DMS 273 (cell line): Measurements from ENCODE around the gene CEBPB.

Source experiments
- DNase-seq: peaks from one replicate; lab custom pipeline; 2025; ENCODE audit not compliant: unreplicated experiment; lab: John Stamatoyannopoulos, UW

CEBPB gene

DNA sequence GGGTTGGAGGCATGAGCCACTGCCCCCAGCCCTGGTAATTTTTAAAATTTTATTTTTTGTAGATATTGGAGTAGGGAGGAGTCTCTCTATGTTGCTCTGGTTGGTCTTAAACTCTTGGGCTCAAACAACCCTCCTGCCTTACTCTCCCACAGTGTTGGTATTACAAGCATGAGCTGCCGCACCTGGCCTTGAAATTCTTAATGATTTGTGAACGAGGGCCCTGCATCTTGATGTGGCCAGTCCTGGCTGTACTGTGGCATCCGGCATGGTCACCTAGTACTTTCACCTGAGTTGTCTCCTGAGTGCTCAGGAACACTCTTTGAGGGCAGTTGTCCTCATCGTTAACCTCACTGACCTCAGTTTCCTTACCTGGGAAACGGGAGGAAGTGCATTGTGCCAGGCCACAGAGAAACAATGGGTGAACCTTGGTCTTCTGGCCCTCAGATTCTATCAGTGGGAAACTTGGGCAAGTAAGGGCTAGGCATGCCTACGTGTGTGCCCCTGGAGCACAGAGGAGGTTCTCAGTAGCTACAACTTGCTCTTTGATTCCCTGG, 19.5 kb downstream of the CEBPB start:
- DNase-seq, result no peak

DNA sequence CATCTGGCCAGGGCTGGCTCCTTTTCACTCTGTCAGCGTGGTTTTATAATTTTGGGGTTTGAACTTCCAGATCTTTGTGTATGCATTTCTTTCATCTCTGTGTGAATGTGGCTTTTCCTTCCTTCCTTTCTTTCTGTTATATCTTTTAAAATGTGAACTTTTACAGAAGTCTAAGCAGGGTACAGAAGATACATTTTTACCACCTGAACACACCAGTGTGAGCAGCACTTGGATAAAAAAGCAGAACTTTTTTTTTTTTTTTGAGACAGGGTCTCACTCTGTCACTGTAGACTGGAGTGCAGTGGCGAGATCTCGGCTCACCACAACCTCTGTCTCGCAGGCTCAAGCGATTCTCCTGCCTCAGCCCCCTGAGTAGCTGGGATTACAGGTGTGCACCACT, 20.5 kb downstream of the CEBPB start:
- no peak for DNase-seq

DNA sequence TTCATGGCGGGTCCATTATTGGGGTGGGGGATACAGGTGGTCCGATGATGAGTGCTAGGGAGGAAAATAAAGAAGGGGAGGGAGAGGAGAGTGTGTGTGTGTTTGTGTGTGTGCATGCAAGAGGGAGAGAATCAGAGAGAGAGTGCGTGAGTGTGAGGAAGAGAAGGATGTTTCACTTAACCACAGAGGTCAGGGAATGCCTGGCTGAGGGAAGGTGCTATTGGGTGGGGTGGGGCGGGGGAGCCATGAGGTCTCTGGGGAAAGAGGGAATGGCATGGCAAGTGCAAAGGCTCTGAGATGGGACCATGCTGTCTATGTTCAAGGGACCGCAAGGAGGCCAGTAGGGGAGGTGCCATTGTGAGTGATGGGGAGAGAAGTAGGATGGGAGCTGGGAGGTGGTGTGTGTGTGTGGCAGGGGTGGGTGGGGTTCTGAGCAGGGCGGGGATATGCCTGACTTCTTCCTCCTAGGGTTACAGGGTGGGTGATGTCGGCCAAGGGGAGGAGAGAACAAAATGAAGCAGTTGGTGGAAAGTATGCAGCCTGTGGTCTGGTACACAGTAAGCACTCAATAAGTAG, 23.0 kb downstream of the CEBPB start:
- no peak for DNase-seq

DNA sequence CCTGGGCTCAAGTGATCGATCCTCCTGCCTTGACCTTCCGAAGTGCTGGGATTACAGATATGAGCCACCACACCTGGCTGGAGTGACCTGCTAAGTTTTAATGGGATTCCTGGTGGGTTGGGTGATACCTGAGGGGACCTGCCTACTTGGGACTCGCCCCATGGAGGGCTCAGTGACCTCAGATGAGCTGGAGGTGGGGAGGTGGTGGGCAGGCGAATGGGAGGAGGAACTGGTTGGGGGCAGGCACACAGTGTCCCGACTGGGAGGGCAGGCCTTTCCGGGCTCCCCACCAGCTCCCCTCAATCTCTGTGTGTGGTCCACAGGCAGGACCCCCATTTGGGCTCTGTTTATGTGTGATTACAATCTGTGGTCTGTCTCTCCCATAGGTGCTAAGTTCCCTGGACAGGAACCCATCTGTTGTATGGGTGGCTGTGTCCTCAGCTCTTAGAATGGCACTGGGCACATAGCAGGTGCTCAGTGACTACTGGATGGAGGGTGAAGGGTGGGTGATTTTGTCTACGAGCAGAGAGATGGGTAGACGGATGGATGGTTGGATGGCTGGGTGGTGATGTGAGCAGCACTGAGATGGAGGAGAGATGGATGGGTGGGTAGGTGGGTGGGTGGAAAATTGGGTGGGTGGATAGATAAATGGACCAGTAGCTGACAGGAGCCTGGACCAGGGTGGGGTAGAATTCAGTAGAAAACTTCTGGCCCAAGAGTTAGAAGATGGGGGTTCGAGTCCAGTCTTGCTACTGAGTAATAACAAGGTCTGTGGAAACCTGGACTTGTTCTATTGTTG, 23.8 kb downstream of the CEBPB start:
- DNase-seq, result no peak

DNA sequence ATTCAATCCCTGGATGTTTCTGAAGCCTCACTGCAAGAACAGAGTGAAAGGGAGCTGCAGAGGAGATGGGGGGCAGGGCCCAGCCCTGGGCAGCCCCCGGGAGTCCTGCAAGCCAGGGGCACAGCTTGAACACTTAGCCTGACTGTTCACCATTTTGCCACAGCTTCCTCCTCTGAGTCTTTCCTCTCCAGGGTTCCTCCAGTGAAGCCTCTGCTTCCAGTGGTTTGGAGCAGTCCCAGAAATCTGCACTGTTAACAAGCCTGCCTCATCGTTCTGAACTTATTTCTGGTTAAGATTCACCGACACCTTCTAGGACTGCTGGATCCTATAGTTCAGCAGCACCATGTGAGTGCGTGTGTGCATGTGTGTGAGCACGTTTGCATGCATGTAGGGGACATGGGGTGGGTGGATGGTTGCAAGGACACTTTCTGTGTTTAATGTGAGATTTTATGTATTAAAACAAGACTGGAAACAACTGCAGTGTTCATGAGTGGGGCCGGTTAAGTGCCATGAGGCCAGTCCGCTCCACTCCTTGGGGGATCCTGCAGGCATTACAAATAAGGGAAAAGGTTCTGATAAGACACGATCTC, 24.6 kb downstream of the CEBPB start:
- DNase-seq, result no peak

DNA sequence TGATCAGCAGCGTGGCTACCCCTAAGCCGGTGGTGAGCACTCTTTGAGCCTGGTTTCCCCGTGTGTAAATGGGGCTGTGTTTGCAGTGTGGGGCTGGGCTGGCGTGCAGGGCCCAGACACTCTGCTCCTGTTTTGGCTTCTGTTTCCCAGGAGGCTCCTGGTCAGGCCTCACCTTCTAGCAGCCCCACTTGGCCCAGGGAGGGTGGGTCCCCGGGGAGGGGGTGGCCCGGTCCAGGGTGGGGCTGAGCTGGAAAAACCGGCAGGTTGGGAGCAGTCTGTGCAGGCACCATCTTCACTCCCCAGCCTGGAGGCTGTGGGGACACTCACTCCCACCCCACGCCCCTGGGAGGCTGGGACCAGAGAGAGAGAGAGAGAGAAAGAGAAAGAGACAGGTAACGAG, 25.3 kb downstream of the CEBPB start:
- DNase-seq, result no peak

DNA sequence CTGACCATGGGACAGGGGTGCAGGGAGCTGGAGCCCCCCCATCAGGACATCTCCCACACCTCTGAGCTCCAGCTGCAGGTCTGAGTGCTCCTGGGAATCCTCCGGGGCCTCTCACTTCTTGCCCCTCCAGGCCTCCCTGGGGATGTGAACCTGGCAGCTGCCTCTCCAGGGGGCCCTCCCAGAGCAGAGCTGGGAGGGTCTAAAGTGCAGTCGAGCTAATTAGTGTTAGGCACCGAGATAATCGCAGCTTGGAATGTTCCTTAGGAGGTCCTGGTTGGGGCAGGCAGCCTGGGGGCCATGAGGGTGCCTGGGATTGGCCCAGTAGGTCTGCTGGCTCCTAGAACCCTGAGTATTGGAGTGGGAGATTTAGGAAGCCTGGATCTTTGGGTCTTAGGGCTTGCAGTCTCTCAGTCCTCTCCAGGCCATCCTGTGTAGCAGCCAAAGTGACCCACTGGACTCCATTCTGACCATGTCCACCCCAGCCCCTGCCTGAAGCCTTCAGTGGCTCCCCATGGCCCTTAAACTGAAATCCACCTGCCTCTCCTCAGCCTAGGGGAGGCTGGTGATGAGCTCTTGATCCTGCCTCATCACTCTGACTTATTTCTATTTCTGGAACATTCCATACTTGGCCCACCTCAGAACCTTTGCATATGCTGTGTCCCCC, 26.0 kb downstream of the CEBPB start:
- no peak for DNase-seq

DNA sequence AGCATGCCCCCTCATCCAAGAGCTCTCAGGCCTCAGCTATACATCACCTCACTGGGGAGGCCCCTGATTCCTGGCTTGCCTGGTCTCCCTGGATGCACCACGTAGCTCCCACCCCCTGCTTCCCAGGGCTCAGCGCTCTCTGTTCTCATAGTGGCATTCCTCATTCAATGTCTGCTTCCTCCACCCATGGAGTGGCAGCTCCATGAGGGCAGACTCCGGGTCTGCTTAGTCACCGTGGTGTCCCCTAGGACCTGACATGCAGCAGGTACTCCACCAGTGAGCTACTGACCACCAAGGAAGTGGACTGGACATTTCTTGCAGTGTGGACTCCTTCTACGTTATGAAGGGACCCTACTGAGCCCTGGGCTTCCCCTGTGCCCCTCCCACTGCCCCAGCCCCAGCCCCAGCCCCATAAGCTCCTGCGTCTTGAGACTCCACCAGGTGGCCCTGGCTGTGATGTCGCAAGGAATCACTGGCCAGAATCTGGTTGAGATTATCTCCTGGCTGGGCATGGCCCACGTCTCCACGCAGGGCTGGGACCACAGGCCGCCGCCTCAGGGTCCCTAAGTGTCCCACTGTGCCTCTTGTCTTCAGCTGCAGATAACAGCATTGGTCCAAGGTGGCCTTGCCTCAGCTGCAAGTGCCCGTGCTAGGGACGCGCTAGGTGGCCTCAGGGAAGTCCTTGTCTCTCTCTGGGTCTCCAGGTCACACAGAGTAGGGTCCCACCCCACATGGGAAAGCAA, 26.7 kb downstream of the CEBPB start:
- no peak for DNase-seq

DNA sequence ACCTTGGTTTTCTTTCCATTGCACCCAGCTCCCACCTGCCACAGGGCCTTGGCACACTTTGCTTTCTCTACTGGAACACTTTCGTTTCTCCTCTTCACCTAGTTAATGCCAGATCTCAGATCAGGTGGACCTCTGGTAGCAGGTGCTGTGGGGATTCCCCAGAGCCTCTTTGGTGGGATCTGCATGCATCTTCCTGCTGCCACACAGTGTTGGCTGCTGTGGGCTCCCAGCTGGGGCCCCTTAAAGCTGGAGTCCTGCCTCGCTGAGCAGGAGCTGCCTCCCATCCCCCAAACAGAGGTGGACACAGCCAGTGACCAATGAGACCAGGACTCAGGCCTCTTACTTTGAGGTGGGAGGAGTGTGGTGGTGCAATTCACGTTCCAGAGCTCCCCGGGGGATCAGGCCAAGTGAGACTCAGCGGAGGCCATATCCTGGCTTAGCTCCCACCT, 28.4 kb downstream of the CEBPB start:
- no peak for DNase-seq

DNA sequence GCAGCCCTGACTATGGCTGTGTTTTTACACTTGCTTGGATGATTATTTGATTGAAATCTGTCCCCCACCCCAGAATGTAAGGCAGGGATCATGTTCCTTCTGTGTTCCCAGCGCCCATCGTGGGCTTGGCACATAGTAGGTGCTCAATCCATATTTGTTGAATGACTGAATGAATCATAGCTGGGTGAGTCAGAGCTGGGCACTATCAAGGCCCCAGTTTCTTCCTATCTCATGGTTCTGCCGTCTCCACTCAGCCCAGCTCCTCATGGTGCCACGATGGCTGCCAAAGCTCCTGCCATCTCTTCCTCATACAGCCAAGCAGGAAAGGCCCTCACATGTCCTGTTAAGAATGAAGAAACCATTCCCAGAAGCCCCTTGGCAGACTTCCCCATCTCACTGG, 29.0 kb downstream of the CEBPB start:
- DNase-seq, result no peak

DNA sequence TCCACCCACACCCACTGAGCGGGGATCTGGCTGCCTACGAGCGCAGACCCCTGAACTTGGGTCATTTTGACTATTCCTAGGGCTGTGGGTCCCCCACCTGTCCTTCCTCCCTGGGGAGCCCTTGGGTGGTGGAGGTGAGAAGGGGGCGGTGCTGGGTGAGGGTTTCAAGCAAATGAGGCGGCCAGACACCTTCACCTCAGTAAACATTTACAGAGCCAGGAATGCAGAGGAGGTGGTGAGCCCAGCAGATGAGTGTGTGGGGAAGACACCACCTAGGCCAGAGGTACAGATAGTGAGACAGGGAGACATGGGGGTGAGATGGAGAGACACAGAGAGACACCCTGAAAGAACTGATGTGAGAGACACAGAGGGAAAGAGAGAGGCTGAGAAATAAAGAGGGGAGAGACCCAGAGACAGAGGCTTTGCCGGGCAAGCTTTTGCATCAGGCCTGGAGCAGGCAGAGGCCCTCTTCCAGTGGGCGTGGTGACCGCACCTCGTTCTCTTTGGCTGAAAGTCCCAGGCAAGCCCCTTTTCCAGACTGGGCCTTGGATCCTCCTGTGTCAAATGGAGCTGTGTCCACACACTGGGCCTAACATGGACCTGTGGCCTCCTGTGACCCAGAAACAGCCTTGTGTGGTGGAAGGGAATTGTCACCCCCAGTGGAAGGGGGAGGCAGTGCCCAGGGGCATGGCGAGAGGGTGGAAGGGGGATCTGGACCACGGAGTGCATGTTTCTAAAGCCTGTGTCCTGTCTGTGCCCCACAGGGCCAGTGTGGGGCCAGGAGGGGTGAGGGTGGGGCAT, 29.7 kb downstream of the CEBPB start:
- DNase-seq, result no peak

DNA sequence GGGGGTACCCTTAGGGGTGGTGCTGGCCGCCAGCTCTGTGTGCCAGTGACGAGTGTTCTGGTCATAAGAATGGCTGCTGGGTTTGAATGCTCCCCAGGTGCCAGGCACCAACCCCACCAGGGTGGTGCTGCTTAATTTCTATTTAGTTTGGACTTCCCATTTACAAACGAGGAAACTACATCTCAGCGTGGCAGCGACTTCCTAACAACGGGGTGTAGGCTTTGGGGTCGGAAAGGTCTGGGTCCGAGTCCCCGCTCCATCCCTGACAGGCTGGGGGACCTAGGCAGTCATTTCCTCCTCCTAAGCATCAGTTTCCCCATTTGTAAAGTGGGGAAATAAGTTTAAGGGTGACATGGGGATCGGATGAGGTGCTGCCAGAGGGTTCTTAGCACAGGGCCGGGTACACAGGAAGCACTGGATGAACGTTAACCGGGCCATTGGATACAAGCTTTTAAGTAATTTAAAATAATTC, 30.3 kb downstream of the CEBPB start:
- no peak for DNase-seq

DNA sequence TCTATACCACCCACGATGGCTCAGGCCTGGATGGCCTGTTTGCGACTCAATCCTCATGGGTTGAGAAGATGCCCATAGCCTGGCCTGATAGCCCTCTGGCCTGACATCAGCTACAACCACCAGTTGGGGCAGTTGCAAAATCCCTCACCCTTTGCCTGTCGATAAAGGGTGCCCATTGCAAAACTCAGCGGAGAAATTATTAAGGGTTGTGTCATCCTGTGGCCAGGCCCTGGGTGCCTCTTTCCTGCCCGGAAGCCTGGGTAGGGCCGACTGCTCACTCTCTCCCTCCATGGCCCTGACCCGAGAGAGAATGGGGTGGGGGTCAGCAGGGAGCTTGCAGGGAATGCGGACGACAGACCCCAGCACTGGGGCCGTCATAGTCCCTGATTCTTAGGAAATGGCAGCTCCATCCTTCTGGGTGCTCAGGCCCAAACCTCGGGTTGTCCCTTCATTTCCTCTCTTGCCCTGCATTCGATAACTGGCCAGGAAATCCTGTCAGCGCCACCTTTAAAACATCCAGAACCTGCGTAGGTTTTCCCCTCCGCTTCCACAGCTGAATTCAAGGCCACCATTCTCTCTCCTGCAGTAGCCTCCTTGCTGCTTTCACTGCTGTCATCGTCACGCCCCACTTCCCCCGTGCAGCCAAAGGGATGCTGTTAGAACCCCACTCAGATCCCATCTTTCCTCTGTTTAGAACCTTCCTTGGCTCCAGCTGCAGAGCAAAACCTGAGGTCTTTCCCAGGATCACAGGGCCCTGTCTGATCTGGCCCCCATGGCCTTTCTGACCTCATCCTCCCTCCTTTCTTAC, 31.1 kb downstream of the CEBPB start:
- DNase-seq, result no peak

DNA sequence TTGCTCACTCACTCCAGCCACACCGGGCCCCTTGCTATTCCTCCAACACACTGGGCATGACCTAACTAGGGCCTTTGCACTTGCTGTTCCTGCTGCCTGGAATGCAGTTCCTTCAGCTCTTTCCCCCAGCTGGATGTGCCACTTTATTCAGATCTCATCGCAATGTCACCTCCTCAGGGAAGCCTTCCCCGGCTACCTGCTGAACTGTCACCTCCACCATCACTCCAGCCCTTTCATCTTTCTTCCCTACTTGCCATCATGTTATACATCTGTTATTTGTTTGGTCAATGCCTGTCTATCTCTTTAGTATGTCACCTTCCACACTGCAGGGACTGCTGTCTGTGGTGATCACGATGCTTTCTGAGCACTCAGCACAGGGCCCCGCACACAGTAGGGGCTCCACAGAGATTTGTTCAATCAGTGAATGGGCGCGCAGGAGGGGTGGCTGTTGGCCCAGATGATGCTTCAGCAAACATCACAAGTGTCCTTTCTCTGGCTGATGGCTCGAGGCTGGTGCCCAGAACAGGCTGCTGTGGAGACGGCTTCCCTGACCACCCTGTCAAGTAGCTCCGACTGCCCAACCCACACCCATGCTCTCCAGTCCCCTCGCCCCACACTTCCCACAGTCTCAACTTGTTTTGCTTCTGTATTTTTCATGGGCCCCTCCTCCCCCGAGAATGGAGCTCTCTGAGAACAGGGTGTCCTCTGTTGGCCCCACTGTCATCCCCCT, 31.8 kb downstream of the CEBPB start:
- DNase-seq, result no peak

DNA sequence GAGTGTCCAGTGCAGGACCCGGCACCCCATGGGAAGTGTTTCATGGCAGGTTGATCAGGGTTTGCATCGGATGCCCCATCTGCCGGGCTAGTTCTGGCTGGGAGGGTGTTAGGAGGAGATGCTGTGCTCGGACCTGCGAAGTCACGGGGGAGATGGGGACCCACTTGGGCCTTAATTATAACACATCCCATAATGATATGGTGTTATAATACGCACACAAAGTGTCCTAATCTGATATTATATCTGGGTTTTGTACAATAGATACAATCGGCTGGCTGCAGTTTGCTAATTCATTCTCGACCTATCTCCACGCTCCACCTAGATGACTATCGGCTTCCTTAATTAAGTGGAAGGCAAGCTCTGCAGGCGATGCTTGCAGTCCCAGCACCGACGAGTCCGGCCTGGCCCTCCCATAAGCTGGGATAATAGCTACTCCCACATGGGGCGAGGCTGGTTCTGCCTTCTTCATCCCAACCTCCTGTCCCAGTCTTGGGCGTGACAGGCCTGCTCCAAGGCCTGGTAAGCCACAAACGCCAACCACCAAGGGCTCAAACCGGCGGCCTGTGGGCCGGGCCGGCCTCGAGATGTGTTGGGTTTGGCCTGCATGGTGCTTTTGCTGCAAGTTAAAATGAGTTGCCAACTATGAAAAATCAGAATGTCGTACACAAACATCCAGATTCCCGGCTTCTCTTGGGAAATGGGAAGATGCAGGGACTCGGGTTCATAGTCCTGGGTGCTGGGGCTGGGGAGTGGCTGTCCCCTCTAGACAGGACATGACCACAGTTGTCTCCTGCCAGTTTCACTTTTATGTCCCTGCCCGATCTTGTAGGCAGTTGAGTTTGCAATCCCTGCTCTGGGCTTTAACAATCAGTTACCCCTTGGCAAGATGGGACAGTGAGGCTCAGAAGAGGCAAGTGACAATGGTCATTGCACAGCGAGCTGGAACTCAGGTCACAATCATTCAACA, 32.7 kb downstream of the CEBPB start:
- DNase-seq, result no peak

DNA sequence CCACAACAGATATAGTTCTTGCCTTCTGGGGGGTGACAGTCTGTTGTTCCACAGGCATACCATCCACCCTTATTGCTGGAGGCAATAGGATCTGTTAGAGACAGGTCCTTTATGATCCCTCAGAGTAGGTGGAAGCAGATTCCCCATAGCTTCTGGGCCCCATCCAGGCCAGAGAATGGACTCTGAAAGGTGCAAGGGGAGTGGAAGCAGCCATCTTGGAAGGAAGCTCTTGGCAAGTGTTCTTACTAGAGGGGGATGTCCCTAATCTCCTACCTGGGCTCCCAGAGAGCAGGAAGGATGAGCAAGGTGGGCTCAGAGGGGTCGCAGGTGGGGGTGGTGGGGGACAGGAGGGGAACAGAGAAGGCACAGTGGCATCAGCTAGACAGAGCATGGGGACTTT, 33.4 kb downstream of the CEBPB start:
- no peak for DNase-seq

DNA sequence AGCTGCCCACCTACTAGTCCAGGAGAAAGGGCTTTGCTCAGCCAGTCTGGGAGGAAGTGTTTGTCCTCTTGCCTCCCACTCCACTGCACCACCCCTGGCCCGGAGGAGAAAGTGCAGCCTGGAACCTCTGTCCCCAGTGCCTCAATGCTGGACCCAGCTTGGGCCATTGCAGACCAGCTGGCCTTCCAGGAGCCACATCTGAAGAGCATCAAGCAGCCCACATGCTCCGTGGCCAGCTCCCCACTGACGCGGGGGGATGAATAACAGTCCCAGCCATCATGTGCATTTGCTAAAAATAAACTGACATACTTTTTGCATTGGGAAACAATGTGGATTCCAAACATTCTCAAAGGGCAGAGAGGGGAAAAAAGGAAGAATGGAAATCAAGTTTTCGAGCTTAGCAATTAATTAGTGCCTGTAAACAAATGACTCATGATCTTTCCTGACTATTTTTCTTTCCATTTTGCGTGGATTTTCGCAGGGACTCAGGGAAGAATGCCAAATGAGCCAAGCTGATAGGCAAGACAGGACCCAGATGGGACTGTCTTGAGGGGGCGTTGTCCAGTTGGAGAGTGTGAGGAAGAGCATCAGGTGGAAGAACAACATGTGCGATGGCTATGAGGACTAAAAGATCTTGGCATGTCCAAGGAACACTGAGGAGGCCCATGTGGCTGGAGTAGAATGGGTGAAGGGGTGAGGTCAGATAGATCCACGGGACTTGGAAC, 34.1 kb downstream of the CEBPB start:
- DNase-seq, result no peak
